HL-60/S4 (cell line): ENCODE data around the gene CPLX3.

Source experiments
- in situ Hi-C: fragments of 300-500 bp; cut with MboI; formaldehyde crosslinking; loops from 2 replicates; pipeline ENCODE4 v1.14.3; 2022; ENCODE audit warnings: low sequenced_read_pairs

Gene CPLX3

GRCh38 chr15:74800559-74801094 lies 25.8 kb upstream of the CPLX3 start:
- in situ Hi-C loops: no loop called here

- in situ Hi-C loops: no loop called here
Measured at GRCh38 chr15:74801311-74801997, 25.0 kb upstream of the CPLX3 start.

GRCh38 chr15:74802290-74802689 lies 24.1 kb upstream of the CPLX3 start:
- in situ Hi-C loops: no loop called here

- in situ Hi-C loops: no loop called here
Measured at GRCh38 chr15:74802862-74803447, 23.5 kb upstream of the CPLX3 start.

- in situ Hi-C loops: no loop called here
Measured at GRCh38 chr15:74804935-74805334, 21.5 kb upstream of the CPLX3 start.

GRCh38 chr15:74807282-74807681 lies 19.1 kb upstream of the CPLX3 start:
- in situ Hi-C loops: no loop called here

GRCh38 chr15:74808078-74808839 lies 18.2 kb upstream of the CPLX3 start:
- in situ Hi-C loops: no loop called here

- in situ Hi-C loops: no loop called here
Measured at GRCh38 chr15:74808840-74809229, 17.6 kb upstream of the CPLX3 start.

GRCh38 chr15:74809242-74809641 lies 17.2 kb upstream of the CPLX3 start:
- in situ Hi-C loops: no loop called here

GRCh38 chr15:74809956-74810355 lies 16.5 kb upstream of the CPLX3 start:
- in situ Hi-C loops: no loop called here

- in situ Hi-C loops: no loop called here
Measured at GRCh38 chr15:74812533-74812932, 13.9 kb upstream of the CPLX3 start, which contains the start of gene LMAN1L. LMAN1L (plus strand) TSS chr15:74812835; CDS start chr15:74812855, 20 bp downstream.

GRCh38 chr15:74815121-74815934 lies 11.1 kb upstream of the CPLX3 start:
- in situ Hi-C loops: no loop called here

GRCh38 chr15:74815961-74816360 lies 10.5 kb upstream of the CPLX3 start:
- in situ Hi-C loops: no loop called here

GRCh38 chr15:74816624-74817369 lies 9.6 kb upstream of the CPLX3 start:
- in situ Hi-C loops: no loop called here

- in situ Hi-C loops: no loop called here
Measured at GRCh38 chr15:74817370-74817737, 9.1 kb upstream of the CPLX3 start.

- in situ Hi-C loops: no loop called here
Measured at GRCh38 chr15:74820056-74820455, 6.4 kb upstream of the CPLX3 start.

- in situ Hi-C loops: no loop called here
Measured at GRCh38 chr15:74821091-74821789, 5.2 kb upstream of the CPLX3 start.

- in situ Hi-C loops: no loop called here
Measured at GRCh38 chr15:74821790-74822158, 4.7 kb upstream of the CPLX3 start.

- in situ Hi-C loops: no loop called here
Measured at GRCh38 chr15:74822233-74822632, 4.2 kb upstream of the CPLX3 start.

GRCh38 chr15:74823324-74823723 lies 3.1 kb upstream of the CPLX3 start:
- in situ Hi-C loops: no loop called here
